Heart left ventricle (tissue), 13 donors: Measurements from ENCODE around the gene HUNK.

ENCODE experiments used
- CTCF ChIP-seq, 12 donors: fragments of 200-600 bp; sonication (generic) in 4 of 12; IDR thresholded peaks; one replicate each; pipeline versions ENCODE4 v1.5.0 to v1.8.0; 2018 to 2022; ENCODE audit warnings: antibody characterized with exemption in 12 of 12, mild to moderate bottlenecking in 5 of 12
- POLR2A ChIP-seq, 2 donors: fragments of 450-650 bp; IDR thresholded peaks; one replicate each; pipeline ENCODE4 v1.6.1; 2017; ENCODE audit warnings: antibody characterized with exemption in 2 of 2, mild to moderate bottlenecking in 2 of 2, moderate library complexity in 2 of 2
- donor health status: ischemic (EF 13 %, LVEDD 7.1; RV severe dilation, severe dysfunction).
- donor health status: DM: no; HTN: yes; CAD: no.
- donor health status: DM: no; HTN: no; CAD: no.
- donor health status: ischemic (EF 25% LVEDD 6.9; RV normal size, moderate dysfunction).
- donor health status: ischemic (EF 25% LVEDD 5.7; RV mildly dilated, moderate dysfunction).
- donor health status: ischemic (EF 35%, LVEDD 5.7; RV mildly dilated, moderate dysfunction).
- donor health status: nonischemic (EF 11% LVEDD 7.7; RV severe dilation, severe dysfunction).
- donor health status: DM: yes; HTN: yes; CAD: no.
- donor health status: PGD.
- donor health status: ischemic (EF 29% LVEDD 5.4; RV normal size, mild dysfunction).
- donor health status: nonischemic (EF 23%, LVEDD 6.1; RV moderate dilation, normal function).

- no peak for TF ChIP-seq CTCF (IDR thresholded peaks at IDR 0.05)
- TF ChIP-seq POLR2A (IDR thresholded peaks at IDR 0.05), result no peak
Observed at GRCh38 chr21:31882711-31883110, 9.9 kb downstream of the HUNK start.
